SK-N-SH (cell line): ENCODE measurements around the gene TTC39A. TPM values are rescaled to one million over a fixed set of nuclear protein-coding genes. Genes with fewer than 3 reads are reported as not detected.

Source experiments
- CTCF ChIA-PET: fragments of 300-600, 350-600 bp; formaldehyde crosslinking; extraction: SDS; loops from one replicate; lab custom pipeline; 2021; lab: Yijun Ruan, JAX
- POLR2A ChIA-PET: fragments of 350-600 bp; sonication (Branson Sonifier 250); formaldehyde crosslinking; extraction: SDS; loops from one replicate; lab custom pipeline; 2020; ENCODE audit warnings: antibody characterized with exemption, inconsistent platforms; lab: Yijun Ruan, JAX
- DNase-seq: peaks from one replicate; pipeline ENCODE4 v3.0.0; 2012
- H2AFZ ChIP-seq: fragments of 200-600 bp; sonication (generic); 2 replicates; pipeline ENCODE4 v1.8.1; 2016; ENCODE audit warnings: antibody characterized with exemption, mild to moderate bottlenecking, low read depth
- H3F3A ChIP-seq: fragments of 200-600 bp; sonication (generic); replicated peaks from 2 replicates; pipeline ENCODE3; 2016; ENCODE audit warnings: antibody characterized with exemption, mild to moderate bottlenecking; ENCODE audit not compliant: insufficient read depth
- H3K27ac ChIP-seq, 2 experiments: fragments of 200-500 bp in 1 of 2; fragments of 200-600 bp in 1 of 2; sonication (Bioruptor generic) in 1 of 2; sonication (generic), shearing (Covaris generic) in 1 of 2; 2 replicates each; pipeline versions ENCODE4 v1.5.1 to v1.6.1; 2014 to 2016; ENCODE audit warnings: low read depth in 2 of 2, inconsistent platforms in 1 of 2, low read length in 1 of 2, mild to moderate bottlenecking in 1 of 2, mixed read lengths in 1 of 2
- H3K27me3 ChIP-seq: fragments of 200-600 bp; sonication (generic), shearing (Covaris generic); 2 replicates; pipeline ENCODE4 v1.6.1; 2016; ENCODE audit warnings: mixed run types; ENCODE audit not compliant: insufficient read depth
- H3K36me3 ChIP-seq, 2 experiments: fragments of 200-500 bp in 1 of 2; fragments of 200-600 bp in 1 of 2; sonication (Bioruptor generic) in 1 of 2; sonication (generic) in 1 of 2; replicated peaks in 1 of 2; 2 replicates each; pipeline versions ENCODE3 to v1.5.1; 2014 to 2016; ENCODE audit warnings: low read length in 1 of 2, mild to moderate bottlenecking in 1 of 2; ENCODE audit not compliant: insufficient read depth in 2 of 2, control insufficient read depth in 1 of 2
- H3K4me1 ChIP-seq, 2 experiments: fragments of 200-500 bp in 1 of 2; fragments of 200-600 bp in 1 of 2; sonication (Bioruptor generic) in 1 of 2; sonication (generic), shearing (Covaris generic) in 1 of 2; 2 replicates each; pipeline versions ENCODE4 v1.5.1 to v1.6.1; 2014 to 2016; ENCODE audit warnings: low read depth in 1 of 2, low read length in 1 of 2, mixed run types in 1 of 2; ENCODE audit not compliant: insufficient read depth in 2 of 2, control insufficient read depth in 1 of 2
- H3K4me2 ChIP-seq: fragments of 200-600 bp; sonication (generic), shearing (Covaris generic); 2 replicates; pipeline ENCODE4 v1.6.1; 2017; ENCODE audit warnings: mixed run types
- H3K4me3 ChIP-seq, 2 experiments: fragments of 200-500 bp in 1 of 2; fragments of 200-600 bp in 1 of 2; sonication (Bioruptor generic) in 1 of 2; sonication (generic), shearing (Covaris generic) in 1 of 2; 2 replicates each; pipeline versions ENCODE4 v1.5.1 to v1.8.1; 2014 to 2016; ENCODE audit warnings: low read depth in 2 of 2, inconsistent platforms in 1 of 2, low read length in 1 of 2, mild to moderate bottlenecking in 1 of 2, mixed read lengths in 1 of 2, moderate library complexity in 1 of 2
- H3K79me2 ChIP-seq: fragments of 200-600 bp; sonication (generic); 2 replicates; pipeline ENCODE4 v1.8.1; 2017; ENCODE audit warnings: mild to moderate bottlenecking; ENCODE audit not compliant: insufficient read depth
- H3K9ac ChIP-seq: fragments of 200-600 bp; sonication (generic); 2 replicates; pipeline ENCODE4 v1.6.1; 2017; ENCODE audit warnings: mixed run types
- H3K9me2 ChIP-seq: fragments of 200-600 bp; sonication (generic); 2 replicates; pipeline ENCODE4 v1.6.1; 2017; ENCODE audit warnings: mixed run types
- H3K9me3 ChIP-seq: fragments of 200-600 bp; sonication (generic); 2 replicates; pipeline ENCODE4 v1.6.1; 2017; ENCODE audit warnings: mixed run types, mild to moderate bottlenecking, moderate library complexity
- H4K20me1 ChIP-seq: fragments of 200-600 bp; sonication (generic); 2 replicates; pipeline ENCODE4 v1.6.1; 2017; ENCODE audit warnings: mild to moderate bottlenecking, mixed run types; ENCODE audit not compliant: insufficient read depth
- CHD2 ChIP-seq: fragments of 150-350 bp; IDR thresholded peaks from 2 replicates; pipeline ENCODE4 v1.6.1; 2018; ENCODE audit warnings: low read length; ENCODE audit not compliant: partially characterized antibody
- ELF1 ChIP-seq: IDR thresholded peaks from 2 replicates; pipeline ENCODE4 v1.4.0; 2012
- EZH2phosphoT487 ChIP-seq: fragments of 200-600 bp; sonication (generic); IDR thresholded peaks from 2 replicates; pipeline ENCODE4 v1.6.1; 2017; ENCODE audit warnings: low read depth, mixed run types, mild to moderate bottlenecking, antibody characterized with exemption, moderate library complexity, borderline replicate concordance
- FOSL2 ChIP-seq: IDR thresholded peaks from 2 replicates; pipeline ENCODE4 v1.4.0; 2012; ENCODE audit warnings: low read depth, mild to moderate bottlenecking, moderate library complexity, borderline replicate concordance
- FOXJ3 ChIP-seq: sonication (generic); formaldehyde crosslinking; IDR thresholded peaks from 2 replicates; pipeline ENCODE4 v1.5.1; 2020; ENCODE audit warnings: mild to moderate bottlenecking, missing genetic modification reagents
- FOXM1 ChIP-seq: IDR thresholded peaks from 2 replicates; pipeline ENCODE4 v1.4.0; 2012; ENCODE audit warnings: low read depth, mild to moderate bottlenecking
- JUND ChIP-seq: IDR thresholded peaks from 2 replicates; pipeline ENCODE4 v1.4.0; 2012
- MXI1 ChIP-seq: IDR thresholded peaks from 2 replicates; pipeline ENCODE4 v1.6.1; 2012; ENCODE audit warnings: mild to moderate bottlenecking, low read depth, low read length, improper control_type of control experiment
- POLR2AphosphoS5 ChIP-seq: IDR thresholded peaks from 2 replicates; pipeline ENCODE4 v1.6.1; 2012; ENCODE audit warnings: low read depth, low read length
- RAD21 ChIP-seq: IDR thresholded peaks from 2 replicates; pipeline ENCODE4 v1.6.1; 2012; ENCODE audit warnings: mild to moderate bottlenecking, low read length
- RXRA ChIP-seq: IDR thresholded peaks from 2 replicates; pipeline ENCODE4 v1.4.0; 2012; ENCODE audit warnings: low read depth, mild to moderate bottlenecking, borderline replicate concordance
- SIN3A ChIP-seq: IDR thresholded peaks from 2 replicates; pipeline ENCODE4 v1.6.1; 2012; ENCODE audit warnings: low read depth, mild to moderate bottlenecking, low read length, moderate library complexity, borderline replicate concordance
- SMC3 ChIP-seq: IDR thresholded peaks from 2 replicates; pipeline ENCODE4 v1.6.1; 2012; ENCODE audit warnings: low read depth, low read length, improper control_type of control experiment
- TCF12 ChIP-seq: IDR thresholded peaks from 2 replicates; pipeline ENCODE4 v1.4.0; 2012
- TEAD4 ChIP-seq: IDR thresholded peaks from 2 replicates; pipeline ENCODE4 v1.4.0; 2012; ENCODE audit warnings: mild to moderate bottlenecking, borderline replicate concordance; ENCODE audit not compliant: insufficient read depth
- YY1 ChIP-seq: IDR thresholded peaks from 2 replicates; pipeline ENCODE4 v1.4.0; 2012; ENCODE audit warnings: low read depth, mild to moderate bottlenecking
- WGBS: methylation state at CpG from one replicate; pipeline ENCODE4 v1.1.6; 2017; ENCODE audit warnings: low lambda C conversion rate; 5-methylcytosine and 5-hydroxymethylcytosine counted together
- polyA plus RNA-seq, 3 experiments: library from polyadenylated mRNA; depleted of rRNA; stranded (reverse); fragments of >200 nt; gene quantifications; 2 replicates each; pipeline ENCODE4 v1.2.3, GENCODE V29; 2012
- TF ChIP-seq, protein P1 (sequence below): fragments of 150-350 bp; IDR thresholded peaks from 2 replicates; pipeline ENCODE4 v1.6.1; 2016; ENCODE audit warnings: mild to moderate bottlenecking, low read depth, low read length
- TF ChIP-seq, protein P2 (sequence below): IDR thresholded peaks from 2 replicates; pipeline ENCODE4; 2012
- TF ChIP-seq, protein P3 (sequence below): IDR thresholded peaks from 2 replicates; pipeline ENCODE4 v1.4.0; 2012; ENCODE audit warnings: low read depth, borderline replicate concordance
- TF ChIP-seq, protein P4 (sequence below): fragments of 150-350 bp; IDR thresholded peaks from 2 replicates; pipeline ENCODE4 v1.6.1; 2017; ENCODE audit warnings: antibody characterized with exemption, low read length, low read depth, borderline replicate concordance
- TF ChIP-seq, protein P5 (sequence below): IDR thresholded peaks from 2 replicates; pipeline ENCODE4 v1.4.0; 2012; ENCODE audit warnings: low read depth, borderline replicate concordance
- TF ChIP-seq, protein P6 (sequence below): IDR thresholded peaks from 2 replicates; pipeline ENCODE4 v1.6.1; 2012; ENCODE audit warnings: mild to moderate bottlenecking, low read depth, low read length, moderate library complexity

The TTC39A gene
- polyA plus RNA-seq, 1 of the 3 experiments (the other 2 are of a cell fraction) = 0.97 TPM

DNA sequence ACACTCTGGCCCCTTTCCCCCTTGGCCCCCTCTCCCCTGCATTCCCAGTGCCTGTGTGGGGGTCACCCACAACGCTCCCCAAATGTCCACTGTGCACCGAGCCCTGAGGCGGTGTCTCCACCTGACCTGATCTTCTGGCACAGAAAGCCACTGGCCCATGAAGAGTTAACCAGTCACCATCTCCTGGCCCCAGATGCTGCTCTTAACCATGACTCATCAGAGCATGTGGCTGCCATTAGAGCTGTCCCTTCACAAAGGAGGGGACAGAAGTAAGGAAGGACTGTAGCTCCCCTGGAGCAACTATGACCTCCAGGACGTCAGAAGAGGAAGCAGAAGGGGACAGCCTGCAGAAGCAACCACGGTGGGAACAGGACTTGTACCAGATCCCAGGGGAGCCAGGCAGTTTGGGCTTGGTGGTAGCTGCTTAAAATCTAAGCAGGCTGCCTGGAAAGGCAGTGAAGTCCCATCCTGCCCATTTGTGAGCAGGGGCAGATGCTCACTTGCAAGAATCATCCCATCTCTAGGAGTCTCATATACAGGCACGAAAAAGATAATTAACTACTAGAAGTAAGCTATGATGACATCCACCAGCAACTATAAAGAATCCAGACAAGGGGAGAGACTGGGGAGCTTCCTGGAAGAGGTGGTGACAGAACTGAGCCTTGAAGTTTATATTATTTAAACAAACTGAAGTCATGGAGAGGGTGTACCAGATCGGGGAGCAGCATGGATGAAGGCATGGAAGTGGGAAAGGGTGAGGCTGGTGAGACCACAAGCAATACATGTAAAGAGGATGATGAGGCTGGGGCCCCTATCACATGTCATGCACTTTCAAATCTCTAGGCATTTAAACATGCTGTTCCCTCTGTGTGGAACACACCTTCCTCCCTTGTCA is 1.1 kb upstream of the TTC39A start:
- H3K27ac ChIP-seq = 0 out of 4 replicates have a peak overlapping the region, but pooled peaks of 1 of the 2 experiments have one; percentile 23
- H4K20me1 ChIP-seq = no peaks in the 10 kb centered on the region
- peak overlapping the region; percentile 50; the same call in 1 of the 2 replicates for H2AFZ ChIP-seq
- ChIA-PET CTCF (interaction anchor here (0.6 to 1.9 kb wide), 10 partner anchors 9 to 859 kb away, joined by 3 to 4 read pairs (median 3); no protein-coding TSS in a partner anchor), POLR2A (interaction anchor here (0.6 kb wide), 1 partner anchor 13 kb away, joined by 3 read pairs; no protein-coding TSS in a partner anchor)
- no peaks in the 10 kb centered on the region for H3K27me3 ChIP-seq
- peaks cover 6% of the 10 kb centered on the region for H3F3A ChIP-seq
- no peak overlapping the region for H3K4me3 ChIP-seq
- H3K4me2 ChIP-seq = peak overlapping the region; percentile 75; the same call in 1 of the 2 replicates
- H3K9ac ChIP-seq = no peak overlapping the region
- 46% methylated on average over 7 of the region's 7 CpGs for WGBS
- peaks cover 5 to 20% of the 10 kb centered on the region in 2 experiments; a peak in 2 of 4 replicates for H3K4me1 ChIP-seq
- peak; percentile 83 for DNase-seq
- no peaks in the 10 kb centered on the region for H3K9me3 ChIP-seq
- H3K79me2 ChIP-seq = no peaks in the 10 kb centered on the region
- no peaks in the 10 kb centered on the region for H3K9me2 ChIP-seq
- H3K36me3 ChIP-seq = no peaks in the 10 kb centered on the region
- TF ChIP-seq CHD2 (peak; percentile 54), YY1 (no peak), TEAD4 (no peak), SIN3A (0 out of 2 replicates have a peak, but pooled peaks have one; percentile 34), FOSL2 (peak; percentile 77), FOXM1 (no peak), POLR2AphosphoS5 (no peak), SMC3 (no peak), RAD21 (no peak), FOXJ3 (CRISPR knock-in tag) (no peak), ELF1 (no peak), MXI1 (peak; percentile 55; the same call in 1 of the 2 replicates), TCF12 (peak; percentile 66), RXRA (no peak), JUND (peak; percentile 55), EZH2phosphoT487 (no peak)
- TF ChIP-seq, protein P1, sequence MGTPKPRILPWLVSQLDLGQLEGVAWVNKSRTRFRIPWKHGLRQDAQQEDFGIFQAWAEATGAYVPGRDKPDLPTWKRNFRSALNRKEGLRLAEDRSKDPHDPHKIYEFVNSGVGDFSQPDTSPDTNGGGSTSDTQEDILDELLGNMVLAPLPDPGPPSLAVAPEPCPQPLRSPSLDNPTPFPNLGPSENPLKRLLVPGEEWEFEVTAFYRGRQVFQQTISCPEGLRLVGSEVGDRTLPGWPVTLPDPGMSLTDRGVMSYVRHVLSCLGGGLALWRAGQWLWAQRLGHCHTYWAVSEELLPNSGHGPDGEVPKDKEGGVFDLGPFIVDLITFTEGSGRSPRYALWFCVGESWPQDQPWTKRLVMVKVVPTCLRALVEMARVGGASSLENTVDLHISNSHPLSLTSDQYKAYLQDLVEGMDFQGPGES = no peak
- TF ChIP-seq, protein P2, sequence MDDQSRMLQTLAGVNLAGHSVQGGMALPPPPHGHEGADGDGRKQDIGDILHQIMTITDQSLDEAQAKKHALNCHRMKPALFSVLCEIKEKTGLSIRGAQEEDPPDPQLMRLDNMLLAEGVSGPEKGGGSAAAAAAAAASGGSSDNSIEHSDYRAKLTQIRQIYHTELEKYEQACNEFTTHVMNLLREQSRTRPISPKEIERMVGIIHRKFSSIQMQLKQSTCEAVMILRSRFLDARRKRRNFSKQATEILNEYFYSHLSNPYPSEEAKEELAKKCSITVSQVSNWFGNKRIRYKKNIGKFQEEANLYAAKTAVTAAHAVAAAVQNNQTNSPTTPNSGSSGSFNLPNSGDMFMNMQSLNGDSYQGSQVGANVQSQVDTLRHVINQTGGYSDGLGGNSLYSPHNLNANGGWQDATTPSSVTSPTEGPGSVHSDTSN = no peak
- TF ChIP-seq, protein P3, sequence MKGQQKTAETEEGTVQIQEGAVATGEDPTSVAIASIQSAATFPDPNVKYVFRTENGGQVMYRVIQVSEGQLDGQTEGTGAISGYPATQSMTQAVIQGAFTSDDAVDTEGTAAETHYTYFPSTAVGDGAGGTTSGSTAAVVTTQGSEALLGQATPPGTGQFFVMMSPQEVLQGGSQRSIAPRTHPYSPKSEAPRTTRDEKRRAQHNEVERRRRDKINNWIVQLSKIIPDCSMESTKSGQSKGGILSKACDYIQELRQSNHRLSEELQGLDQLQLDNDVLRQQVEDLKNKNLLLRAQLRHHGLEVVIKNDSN = no peak
- TF ChIP-seq, protein P4, sequence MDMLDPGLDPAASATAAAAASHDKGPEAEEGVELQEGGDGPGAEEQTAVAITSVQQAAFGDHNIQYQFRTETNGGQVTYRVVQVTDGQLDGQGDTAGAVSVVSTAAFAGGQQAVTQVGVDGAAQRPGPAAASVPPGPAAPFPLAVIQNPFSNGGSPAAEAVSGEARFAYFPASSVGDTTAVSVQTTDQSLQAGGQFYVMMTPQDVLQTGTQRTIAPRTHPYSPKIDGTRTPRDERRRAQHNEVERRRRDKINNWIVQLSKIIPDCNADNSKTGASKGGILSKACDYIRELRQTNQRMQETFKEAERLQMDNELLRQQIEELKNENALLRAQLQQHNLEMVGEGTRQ = no peak
- TF ChIP-seq, protein P5, sequence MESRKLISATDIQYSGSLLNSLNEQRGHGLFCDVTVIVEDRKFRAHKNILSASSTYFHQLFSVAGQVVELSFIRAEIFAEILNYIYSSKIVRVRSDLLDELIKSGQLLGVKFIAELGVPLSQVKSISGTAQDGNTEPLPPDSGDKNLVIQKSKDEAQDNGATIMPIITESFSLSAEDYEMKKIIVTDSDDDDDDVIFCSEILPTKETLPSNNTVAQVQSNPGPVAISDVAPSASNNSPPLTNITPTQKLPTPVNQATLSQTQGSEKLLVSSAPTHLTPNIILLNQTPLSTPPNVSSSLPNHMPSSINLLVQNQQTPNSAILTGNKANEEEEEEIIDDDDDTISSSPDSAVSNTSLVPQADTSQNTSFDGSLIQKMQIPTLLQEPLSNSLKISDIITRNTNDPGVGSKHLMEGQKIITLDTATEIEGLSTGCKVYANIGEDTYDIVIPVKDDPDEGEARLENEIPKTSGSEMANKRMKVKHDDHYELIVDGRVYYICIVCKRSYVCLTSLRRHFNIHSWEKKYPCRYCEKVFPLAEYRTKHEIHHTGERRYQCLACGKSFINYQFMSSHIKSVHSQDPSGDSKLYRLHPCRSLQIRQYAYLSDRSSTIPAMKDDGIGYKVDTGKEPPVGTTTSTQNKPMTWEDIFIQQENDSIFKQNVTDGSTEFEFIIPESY = no peak
- TF ChIP-seq, protein P6, sequence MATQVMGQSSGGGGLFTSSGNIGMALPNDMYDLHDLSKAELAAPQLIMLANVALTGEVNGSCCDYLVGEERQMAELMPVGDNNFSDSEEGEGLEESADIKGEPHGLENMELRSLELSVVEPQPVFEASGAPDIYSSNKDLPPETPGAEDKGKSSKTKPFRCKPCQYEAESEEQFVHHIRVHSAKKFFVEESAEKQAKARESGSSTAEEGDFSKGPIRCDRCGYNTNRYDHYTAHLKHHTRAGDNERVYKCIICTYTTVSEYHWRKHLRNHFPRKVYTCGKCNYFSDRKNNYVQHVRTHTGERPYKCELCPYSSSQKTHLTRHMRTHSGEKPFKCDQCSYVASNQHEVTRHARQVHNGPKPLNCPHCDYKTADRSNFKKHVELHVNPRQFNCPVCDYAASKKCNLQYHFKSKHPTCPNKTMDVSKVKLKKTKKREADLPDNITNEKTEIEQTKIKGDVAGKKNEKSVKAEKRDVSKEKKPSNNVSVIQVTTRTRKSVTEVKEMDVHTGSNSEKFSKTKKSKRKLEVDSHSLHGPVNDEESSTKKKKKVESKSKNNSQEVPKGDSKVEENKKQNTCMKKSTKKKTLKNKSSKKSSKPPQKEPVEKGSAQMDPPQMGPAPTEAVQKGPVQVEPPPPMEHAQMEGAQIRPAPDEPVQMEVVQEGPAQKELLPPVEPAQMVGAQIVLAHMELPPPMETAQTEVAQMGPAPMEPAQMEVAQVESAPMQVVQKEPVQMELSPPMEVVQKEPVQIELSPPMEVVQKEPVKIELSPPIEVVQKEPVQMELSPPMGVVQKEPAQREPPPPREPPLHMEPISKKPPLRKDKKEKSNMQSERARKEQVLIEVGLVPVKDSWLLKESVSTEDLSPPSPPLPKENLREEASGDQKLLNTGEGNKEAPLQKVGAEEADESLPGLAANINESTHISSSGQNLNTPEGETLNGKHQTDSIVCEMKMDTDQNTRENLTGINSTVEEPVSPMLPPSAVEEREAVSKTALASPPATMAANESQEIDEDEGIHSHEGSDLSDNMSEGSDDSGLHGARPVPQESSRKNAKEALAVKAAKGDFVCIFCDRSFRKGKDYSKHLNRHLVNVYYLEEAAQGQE = no peak; the same call in 1 of the 2 replicates
